NCI-H1092 (cell line): Measurements from ENCODE around the gene NF1.
"Not testable (repeated sequence)": the region's sequence is repeated elsewhere in the genome, so short reads cannot be mapped to it uniquely, and the experiment has no call there.

ENCODE experiments used
- DNase-seq: peaks from one replicate; lab custom pipeline; 2025; lab: John Stamatoyannopoulos, UW

Gene NF1

GRCh38 chr17:31329221-31329620, 234.4 kb downstream of the NF1 start:
- DNase-seq, result no peak

- DNase-seq, result no peak
These were observed 245.3 kb downstream of the NF1 start for GRCh38 chr17:31339906-31340661.

GRCh38 chr17:31345191-31345747, 250.5 kb downstream of the NF1 start:
- not testable (repeated sequence) for DNase-seq

- DNase-seq, result no peak
These were observed 254.7 kb downstream of the NF1 start for GRCh38 chr17:31349454-31349853.

GRCh38 chr17:31355935-31356334, 261.2 kb downstream of the NF1 start:
- DNase-seq, result no peak

GRCh38 chr17:31357091-31357490, 262.3 kb downstream of the NF1 start:
- no peak for DNase-seq

- no peak for DNase-seq
These were observed 263.1 kb downstream of the NF1 start for GRCh38 chr17:31357839-31358394.

GRCh38 chr17:31364012-31364411, 269.2 kb downstream of the NF1 start:
- DNase-seq, result no peak

GRCh38 chr17:31366088-31366487, 271.3 kb downstream of the NF1 start:
- DNase-seq, result no peak

GRCh38 chr17:31369266-31369665, 274.5 kb downstream of the NF1 start:
- DNase-seq, result no peak

GRCh38 chr17:31371511-31372097, 276.8 kb downstream of the NF1 start:
- peak; percentile 10 for DNase-seq

GRCh38 chr17:31373150-31374093, 278.6 kb downstream of the NF1 start:
- DNase-seq, result no peak

- no peak for DNase-seq
These were observed 279.3 kb downstream of the NF1 start for GRCh38 chr17:31374094-31374447.

GRCh38 chr17:31374503-31374902, 279.7 kb downstream of the NF1 start:
- DNase-seq, result no peak

- no peak for DNase-seq
These were observed 283.9 kb downstream of the NF1 start for GRCh38 chr17:31378638-31379037.

GRCh38 chr17:31379597-31380205, 284.9 kb downstream of the NF1 start:
- DNase-seq, result no peak

GRCh38 chr17:31381165-31381668, 286.4 kb downstream of the NF1 start:
- DNase-seq, result no peak

GRCh38 chr17:31382668-31383275, 288.0 kb downstream of the NF1 start:
- not testable (repeated sequence) for DNase-seq

GRCh38 chr17:31383488-31383887, 288.7 kb downstream of the NF1 start:
- not testable (repeated sequence) for DNase-seq

- DNase-seq, result no peak
These were observed 290.9 kb downstream of the NF1 start for GRCh38 chr17:31385428-31386285.
